Spleen (tissue), 7 donors: ENCODE data around the gene ITGA7.
A peak's percentile ranks its signal among the peaks of the same experiment; 100 is the strongest.

Experiments
- POLR2AphosphoS5 ChIP-seq, 3 donors: sonication (generic); formaldehyde crosslinking; IDR thresholded peaks; one replicate each; pipeline ENCODE4 v1.5.1; 2017; ENCODE audit warnings: antibody characterized with exemption in 3 of 3
- TF ChIP-seq, protein P1 (sequence below), 11 experiments: fragments of 200-600 bp in 7 of 11; fragments of 450-650 bp in 4 of 11; sonication (generic) in 4 of 11; IDR thresholded peaks in 8 of 11; conservative IDR thresholded peaks in 3 of 11; 1 replicate in 7 of 11; 2 replicates in 4 of 11; pipeline versions ENCODE4 v1.4.0 to v1.8.0; 2016 to 2021; ENCODE audit warnings: antibody characterized with exemption in 11 of 11, inconsistent platforms in 4 of 11, mild to moderate bottlenecking in 1 of 11
- donor health status: DM: no; HTN: no; CAD: no; lungs with moderate emphysema.
- donor health status: DM: no; HTN: no; CAD: no.
- donor health status: DM: no; HTN: no; CAD: no.

DNA sequence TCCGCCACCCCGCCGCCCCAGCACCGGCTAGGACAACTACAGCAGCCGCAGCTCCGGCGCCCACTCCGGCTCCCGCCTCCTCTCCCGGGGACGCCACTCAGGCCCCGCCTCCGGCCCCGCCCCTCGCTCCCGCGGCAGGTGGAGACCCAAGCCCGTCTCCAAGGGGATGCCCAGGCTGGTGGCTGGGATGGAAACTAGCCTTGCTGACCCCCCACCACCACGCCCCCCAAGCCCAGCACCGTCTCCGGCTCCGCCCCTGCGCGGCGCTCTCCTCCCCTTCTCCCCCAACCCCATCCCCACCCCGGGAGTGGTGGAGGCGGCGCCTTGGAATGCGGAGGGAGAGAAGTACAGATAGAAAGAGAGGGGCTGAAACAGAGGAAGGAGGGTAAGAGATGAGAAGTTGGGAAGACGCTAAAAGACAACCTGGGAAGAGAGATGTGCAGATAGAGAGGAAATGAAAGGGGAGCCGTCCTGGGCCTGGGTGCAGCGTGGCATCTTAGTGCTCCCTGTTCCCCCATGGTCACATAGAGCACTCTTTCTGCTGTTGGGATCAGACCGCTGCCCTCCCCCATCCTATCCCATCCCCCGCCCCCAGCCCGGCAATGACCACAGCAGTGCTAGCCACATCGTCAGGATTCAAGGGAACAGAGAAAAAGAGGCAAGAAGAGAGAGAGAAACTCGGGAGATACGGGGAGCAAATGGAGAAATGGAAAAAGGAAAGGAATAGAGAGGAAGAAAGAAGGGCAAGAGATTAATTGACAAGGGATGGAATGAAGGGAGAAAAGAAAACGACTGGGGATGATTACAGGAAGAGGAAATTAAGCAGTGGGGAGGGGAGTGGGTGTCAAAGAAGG, at the start of gene ITGA7:
- TF ChIP-seq, protein P1, sequence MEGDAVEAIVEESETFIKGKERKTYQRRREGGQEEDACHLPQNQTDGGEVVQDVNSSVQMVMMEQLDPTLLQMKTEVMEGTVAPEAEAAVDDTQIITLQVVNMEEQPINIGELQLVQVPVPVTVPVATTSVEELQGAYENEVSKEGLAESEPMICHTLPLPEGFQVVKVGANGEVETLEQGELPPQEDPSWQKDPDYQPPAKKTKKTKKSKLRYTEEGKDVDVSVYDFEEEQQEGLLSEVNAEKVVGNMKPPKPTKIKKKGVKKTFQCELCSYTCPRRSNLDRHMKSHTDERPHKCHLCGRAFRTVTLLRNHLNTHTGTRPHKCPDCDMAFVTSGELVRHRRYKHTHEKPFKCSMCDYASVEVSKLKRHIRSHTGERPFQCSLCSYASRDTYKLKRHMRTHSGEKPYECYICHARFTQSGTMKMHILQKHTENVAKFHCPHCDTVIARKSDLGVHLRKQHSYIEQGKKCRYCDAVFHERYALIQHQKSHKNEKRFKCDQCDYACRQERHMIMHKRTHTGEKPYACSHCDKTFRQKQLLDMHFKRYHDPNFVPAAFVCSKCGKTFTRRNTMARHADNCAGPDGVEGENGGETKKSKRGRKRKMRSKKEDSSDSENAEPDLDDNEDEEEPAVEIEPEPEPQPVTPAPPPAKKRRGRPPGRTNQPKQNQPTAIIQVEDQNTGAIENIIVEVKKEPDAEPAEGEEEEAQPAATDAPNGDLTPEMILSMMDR (IDR thresholded peaks at IDR 0.05 in 8 of 11, conservative IDR thresholded peaks at IDR 0.05 in 3 of 11): no peak
- peak in 2 of 3 donors; percentile 34 to 38 for TF ChIP-seq POLR2AphosphoS5 (IDR thresholded peaks at IDR 0.05)
